Left ventricle myocardium inferior (tissue), 1 donor: Measurements from ENCODE around the gene GPR15. TPM values are rescaled to one million over a fixed set of nuclear protein-coding genes. Genes with fewer than 3 reads are reported as not detected.

Experiments used
- DNase-seq: peaks from one replicate; pipeline ENCODE4 v3.0.0-alpha.2; 2020
- H3K27ac ChIP-seq: fragments of 200-600 bp; replicated peaks from 2 replicates; pipeline ENCODE4 v1.8.0; 2021
- H3K27me3 ChIP-seq: fragments of 200-600 bp; 2 replicates; pipeline ENCODE4 v1.8.0; 2021; ENCODE audit warnings: low read depth
- H3K36me3 ChIP-seq: fragments of 200-600 bp; 2 replicates; pipeline ENCODE4 v1.8.0; 2021
- H3K4me1 ChIP-seq: fragments of 200-600 bp; 2 replicates; pipeline ENCODE4 v1.8.0; 2021
- H3K4me3 ChIP-seq: fragments of 200-600 bp; 2 replicates; pipeline ENCODE4 v1.8.0; 2021; ENCODE audit warnings: mild to moderate bottlenecking, moderate library complexity
- H3K9me3 ChIP-seq: fragments of 200-600 bp; replicated peaks from 2 replicates; pipeline ENCODE4 v1.8.0; 2021
- CTCF ChIP-seq: fragments of 200-600 bp; IDR thresholded peaks from 2 replicates; pipeline ENCODE4 v1.8.0; 2021; ENCODE audit warnings: antibody characterized with exemption, mild to moderate bottlenecking, borderline replicate concordance
- intact Hi-C: fragments of 100-400 bp; cut with micrococcal nuclease; formaldehyde crosslinking; loops from one replicate; pipeline ENCODE4 v1.11.0; 2022
- total RNA-seq: library from RNA; stranded (reverse); fragmentation: NEBNext Ultra II Directional; extraction: Animal tissue kit (Norgen Biotek cat#: 25700); gene quantifications from one replicate; pipeline ENCODE4 v1.2.1, GENCODE V29; 2021
- donor health status: DM: no; HTN: yes; CAD: no; lungs with severe emphysema.

The GPR15 gene
- total RNA-seq, 1 donor from 2014 or later = not detected

GRCh38 chr3:98501270-98501669 lies 30.5 kb upstream of the GPR15 start:
- TF ChIP-seq CTCF = no peak
- no peak overlapping the region for H3K27ac ChIP-seq
- peaks cover 5% of the 10 kb centered on the region for H3K4me1 ChIP-seq
- no peaks in the 10 kb centered on the region for H3K9me3 ChIP-seq
- no peak for DNase-seq
- no peaks in the 10 kb centered on the region for H3K27me3 ChIP-seq
- intact Hi-C loops = no loop called here
- no peak overlapping the region for H3K4me3 ChIP-seq
- no peaks in the 10 kb centered on the region for H3K36me3 ChIP-seq

- Histone ChIP-seq H3K4me3 (no peak overlapping the region), H3K27me3 (no peaks in the 10 kb centered on the region), H3K36me3 (no peaks in the 10 kb centered on the region), H3K9me3 (no peaks in the 10 kb centered on the region), H3K27ac (no peak overlapping the region), H3K4me1 (peaks cover 5% of the 10 kb centered on the region)
- no peak for DNase-seq
- intact Hi-C loops = no loop called here
- no peak for TF ChIP-seq CTCF
These were observed 29.8 kb upstream of the GPR15 start for GRCh38 chr3:98501863-98502576.

DNA sequence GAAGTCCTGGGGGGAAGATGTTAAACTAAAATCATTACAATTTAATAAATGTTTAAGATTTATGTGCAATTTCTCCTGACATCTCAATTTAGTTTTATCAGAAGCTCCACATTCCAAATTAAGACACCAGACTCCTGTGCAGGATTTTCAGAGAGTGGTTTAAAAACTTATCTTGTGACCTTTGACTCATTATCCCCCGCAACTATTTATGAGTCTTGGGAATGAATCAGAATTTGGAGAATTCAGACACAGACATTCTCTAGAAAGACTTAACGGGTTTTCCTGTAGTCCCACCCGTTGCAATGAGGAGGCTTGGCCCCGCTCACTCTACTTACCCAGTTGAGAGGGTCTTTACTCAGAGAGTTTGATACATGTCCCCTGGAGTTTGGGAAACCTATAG lies 27.2 kb upstream of the GPR15 start:
- H3K9me3 ChIP-seq = no peaks in the 10 kb centered on the region
- intact Hi-C loops = no loop called here

DNA sequence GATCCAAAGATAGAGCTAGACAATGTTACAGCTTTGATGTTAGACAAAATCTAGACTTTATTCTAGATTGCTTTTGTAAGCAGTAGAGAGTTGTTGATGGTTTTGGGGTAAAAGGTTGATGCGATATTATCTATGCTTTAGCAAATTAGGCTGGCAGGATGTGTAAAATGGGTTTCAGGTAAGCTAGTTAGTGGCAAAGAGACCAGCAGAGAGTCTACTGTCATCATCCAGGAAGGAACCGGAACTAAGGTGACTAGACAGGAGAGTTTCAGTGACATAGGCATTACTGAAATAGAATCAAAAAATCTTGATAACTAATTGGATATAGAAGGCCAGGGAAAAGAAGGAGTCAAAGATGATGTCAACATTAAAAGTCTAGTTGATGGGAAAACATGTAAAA lies 23.2 kb upstream of the GPR15 start:
- no peaks in the 10 kb centered on the region for H3K27me3 ChIP-seq
- no peak for DNase-seq
- intact Hi-C loops = no loop called here
- no peaks in the 10 kb centered on the region for H3K9me3 ChIP-seq
- peaks cover 5% of the 10 kb centered on the region for H3K4me1 ChIP-seq
- H3K4me3 ChIP-seq = no peak overlapping the region
- peaks cover 35% of the 10 kb centered on the region for H3K36me3 ChIP-seq
- TF ChIP-seq CTCF = no peak
- no peak overlapping the region for H3K27ac ChIP-seq

More for the DNA sequence above, 27.2 kb upstream of the GPR15 start:
- no peak for DNase-seq
- Histone ChIP-seq H3K36me3 (peaks cover 6% of the 10 kb centered on the region), H3K4me1 (peaks cover 5% of the 10 kb centered on the region), H3K4me3 (no peak overlapping the region), H3K27ac (no peak overlapping the region), H3K27me3 (no peaks in the 10 kb centered on the region)
- no peak for TF ChIP-seq CTCF

GRCh38 chr3:98512576-98512975 lies 19.2 kb upstream of the GPR15 start:
- no peak overlapping the region for H3K4me3 ChIP-seq
- no peak overlapping the region for H3K27ac ChIP-seq
- no peaks in the 10 kb centered on the region for H3K9me3 ChIP-seq
- DNase-seq = no peak
- intact Hi-C loops = no loop called here
- no peak for TF ChIP-seq CTCF
- H3K36me3 ChIP-seq = peaks cover 54% of the 10 kb centered on the region
- H3K27me3 ChIP-seq = no peaks in the 10 kb centered on the region
- peaks cover 10% of the 10 kb centered on the region for H3K4me1 ChIP-seq
